HCT116 (cell line): ENCODE data around the gene PLEKHA6. TPM values are rescaled to one million over a fixed set of nuclear protein-coding genes. Genes with fewer than 3 reads are reported as not detected.

Experiments
- ATAC-seq: fragments of 200-7000 bp; cut with Tn5 transposase; 2 replicates; pipeline ENCODE4 v1.9.1; 2020; ENCODE audit warnings: mild to moderate bottlenecking, moderate library complexity
- BruUV-seq: library from RNA; stranded (reverse); fragments of 400-500 nt; replicated peaks from 2 replicates; lab custom pipeline; 2021; lab: Mats Ljungman, UMichigan
- CTCF ChIA-PET: fragments of 300-600 bp; sonication (Branson Sonifier 250); formaldehyde crosslinking; loops from one replicate; lab custom pipeline; 2021; ENCODE audit warnings: antibody characterized with exemption; lab: Charles Lee
- POLR2A ChIA-PET: fragments of 300-600, 350-600 bp; sonication (Branson Sonifier 250); formaldehyde crosslinking; loops from one replicate; lab custom pipeline; 2021; ENCODE audit warnings: antibody characterized with exemption; lab: Charles Lee
- RAD21 ChIA-PET, 2 experiments: fragments of 300-600 bp; sonication (Branson Sonifier 250); formaldehyde crosslinking; loops; one replicate each; lab custom pipeline; 2023; ENCODE audit warnings: low total read pairs in 2 of 2; ENCODE audit not compliant: uncharacterized antibody in 2 of 2, unreplicated experiment in 2 of 2, low non-redundant PET in 1 of 2; lab: Charles Lee
- DNase-seq: peaks from one replicate; pipeline ENCODE4 v3.0.0-alpha.2; 2010; ENCODE audit warnings: low read depth, low spot score
- H2AFZ ChIP-seq: fragments of 200-600 bp; shearing (Covaris generic), sonication (generic); 2 replicates; pipeline ENCODE4 v1.6.1; 2017; ENCODE audit warnings: low read depth, mixed run types, mixed read lengths, antibody characterized with exemption, low read length; ENCODE audit not compliant: poor library complexity, severe bottlenecking
- H3K27ac ChIP-seq: 2 replicates; pipeline ENCODE4 v1.5.1; 2012; ENCODE audit warnings: low read depth, low read length
- H3K27me3 ChIP-seq: fragments of 200-600 bp; sonication (generic); 2 replicates; pipeline ENCODE4 v1.6.1; 2016; ENCODE audit warnings: mixed run types, low read length, mixed read lengths; ENCODE audit not compliant: insufficient read depth
- H3K36me3 ChIP-seq, 2 experiments: fragments of 200-500 bp in 1 of 2; fragments of 200-600 bp in 1 of 2; sonication (Bioruptor generic) in 1 of 2; sonication (generic) in 1 of 2; 2 replicates each; pipeline versions ENCODE4 v1.5.1 to v1.6.1; 2014 to 2016; ENCODE audit warnings: low read length in 2 of 2, inconsistent platforms in 1 of 2, mixed read lengths in 1 of 2, mixed run types in 1 of 2; ENCODE audit not compliant: insufficient read depth in 2 of 2, control insufficient read depth in 1 of 2
- H3K4me1 ChIP-seq, 2 experiments: fragments of 200-600 bp in 1 of 2; sonication (generic) in 1 of 2; 2 replicates each; pipeline versions ENCODE4 v1.5.1 to v1.6.1; 2012 to 2017; ENCODE audit warnings: low read length in 2 of 2, inconsistent platforms in 1 of 2, mild to moderate bottlenecking in 1 of 2, mixed read lengths in 1 of 2, mixed run types in 1 of 2, moderate library complexity in 1 of 2; ENCODE audit not compliant: insufficient read depth in 2 of 2, control insufficient read depth in 1 of 2
- H3K4me2 ChIP-seq: fragments of 200-600 bp; sonication (generic); 2 replicates; pipeline ENCODE4 v1.6.1; 2017; ENCODE audit warnings: mixed run types, low read length, mixed read lengths
- H3K4me3 ChIP-seq, 2 experiments: fragments of 200-600 bp in 1 of 2; sonication (generic) in 1 of 2; replicated peaks in 1 of 2; 2 replicates each; pipeline ENCODE4 v1.5.1; 2011 to 2016; ENCODE audit warnings: low read length in 2 of 2, control low read depth in 1 of 2, low read depth in 1 of 2, mild to moderate bottlenecking in 1 of 2, mixed read lengths in 1 of 2, mixed run types in 1 of 2
- H3K79me2 ChIP-seq: fragments of 200-600 bp; sonication (generic); 2 replicates; pipeline ENCODE4 v1.6.1; 2017; ENCODE audit warnings: mild to moderate bottlenecking, mixed run types, low read length, moderate library complexity, mixed read lengths; ENCODE audit not compliant: insufficient read depth
- H3K9ac ChIP-seq: fragments of 200-600 bp; sonication (generic); 2 replicates; pipeline ENCODE4 v1.6.1; 2016; ENCODE audit warnings: low read length, mixed read lengths
- H3K9me2 ChIP-seq: fragments of 200-600 bp; sonication (generic), shearing (Covaris generic); 2 replicates; pipeline ENCODE4 v1.6.1; 2017; ENCODE audit warnings: mixed run types, mild to moderate bottlenecking, moderate library complexity; ENCODE audit not compliant: insufficient read depth
- H3K9me3 ChIP-seq, 2 experiments: fragments of 200-500 bp in 1 of 2; fragments of 200-600 bp in 1 of 2; sonication (Bioruptor generic) in 1 of 2; sonication (generic) in 1 of 2; 2 replicates each; pipeline ENCODE4 v1.6.1; 2014 to 2017; ENCODE audit warnings: low read length in 2 of 2, mixed read lengths in 2 of 2, inconsistent platforms in 1 of 2, low read depth in 1 of 2, mild to moderate bottlenecking in 1 of 2, mixed run types in 1 of 2, moderate library complexity in 1 of 2; ENCODE audit not compliant: control insufficient read depth in 1 of 2, insufficient read depth in 1 of 2
- H4K20me1 ChIP-seq: fragments of 200-600 bp; sonication (generic), shearing (Covaris generic); 2 replicates; pipeline ENCODE4 v1.6.1; 2017; ENCODE audit warnings: mixed run types, mild to moderate bottlenecking, moderate library complexity; ENCODE audit not compliant: insufficient read depth
- CBX3 ChIP-seq: IDR thresholded peaks from 2 replicates; pipeline ENCODE4 v1.6.1; 2012; ENCODE audit warnings: low read depth
- CEBPB ChIP-seq: IDR thresholded peaks from 2 replicates; pipeline ENCODE4 v1.6.1; 2012; ENCODE audit warnings: low read depth
- EGR1 ChIP-seq: IDR thresholded peaks from 2 replicates; pipeline ENCODE4 v1.6.1; 2012; ENCODE audit warnings: low read depth
- ELF1 ChIP-seq: IDR thresholded peaks from 2 replicates; pipeline ENCODE4 v1.6.1; 2012; ENCODE audit warnings: low read depth, borderline replicate concordance
- EZH2 ChIP-seq: fragments of 200-600 bp; sonication (generic); IDR thresholded peaks from 2 replicates; pipeline ENCODE4 v1.6.1; 2017; ENCODE audit warnings: antibody characterized with exemption, mixed run types
- POLR2A ChIP-seq: IDR thresholded peaks from 2 replicates; pipeline ENCODE4 v1.7.0; 2011; ENCODE audit warnings: borderline replicate concordance; ENCODE audit not compliant: insufficient read depth, insufficient read length; ENCODE audit errors: extremely low read depth
- RAD21 ChIP-seq: IDR thresholded peaks from 2 replicates; pipeline ENCODE4 v1.6.1; 2012; ENCODE audit warnings: low read depth, mild to moderate bottlenecking
- SP1 ChIP-seq: IDR thresholded peaks from 2 replicates; pipeline ENCODE4 v1.6.1; 2012; ENCODE audit warnings: low read depth
- SRF ChIP-seq: IDR thresholded peaks from 2 replicates; pipeline ENCODE4 v1.6.1; 2012; ENCODE audit warnings: low read depth
- TCF7L2 ChIP-seq: IDR thresholded peaks from 2 replicates; pipeline ENCODE4 v1.7.0; 2011; ENCODE audit warnings: borderline replicate concordance, inconsistent platforms; ENCODE audit not compliant: insufficient read depth, insufficient read length; ENCODE audit errors: extremely low read depth
- ZNF274 ChIP-seq: fragments of 200-500 bp; sonication (Bioruptor generic); IDR thresholded peaks from 2 replicates; pipeline ENCODE4 v1.6.1; 2014; ENCODE audit warnings: mild to moderate bottlenecking, low read depth, low read length, inconsistent platforms
- intact Hi-C: fragments of 100-400 bp; cut with micrococcal nuclease; formaldehyde crosslinking; loops from 2 replicates; pipeline ENCODE4 v1.10.0; 2022
- total RNA-seq: library from RNA; stranded (reverse); gene quantifications from one replicate; pipeline ENCODE4 v1.2.1, GENCODE V29; 2021; ENCODE audit not compliant: unreplicated experiment
- TF ChIP-seq, protein P1 (sequence below), 3 experiments: fragments of 200-600 bp in 1 of 3; sonication (generic) in 1 of 3; IDR thresholded peaks in 2 of 3; conservative IDR thresholded peaks in 1 of 3; 2 replicates each; pipeline ENCODE4 v1.5.1; 2012 to 2017; ENCODE audit warnings: low read depth in 2 of 3, low read length in 2 of 3, antibody characterized with exemption in 1 of 3, borderline replicate concordance in 1 of 3, control low read depth in 1 of 3, mild to moderate bottlenecking in 1 of 3, mixed read lengths in 1 of 3, mixed run types in 1 of 3, moderate library complexity in 1 of 3; ENCODE audit not compliant: insufficient read depth in 1 of 3
- TF ChIP-seq, protein P2 (sequence below): IDR thresholded peaks from 2 replicates; pipeline ENCODE4 v1.6.1; 2011; ENCODE audit warnings: mild to moderate bottlenecking, low read length, moderate library complexity; ENCODE audit not compliant: insufficient replicate concordance; ENCODE audit errors: extremely low read depth
- TF ChIP-seq, protein P3 (sequence below): IDR thresholded peaks from 2 replicates; pipeline ENCODE4 v1.6.1; 2012
- TF ChIP-seq, protein P4 (sequence below): IDR thresholded peaks from 2 replicates; pipeline ENCODE4 v1.6.1; 2012

PLEKHA6 gene
- total RNA-seq, 1 experiment from 2014 or later = 13.1 TPM

DNA sequence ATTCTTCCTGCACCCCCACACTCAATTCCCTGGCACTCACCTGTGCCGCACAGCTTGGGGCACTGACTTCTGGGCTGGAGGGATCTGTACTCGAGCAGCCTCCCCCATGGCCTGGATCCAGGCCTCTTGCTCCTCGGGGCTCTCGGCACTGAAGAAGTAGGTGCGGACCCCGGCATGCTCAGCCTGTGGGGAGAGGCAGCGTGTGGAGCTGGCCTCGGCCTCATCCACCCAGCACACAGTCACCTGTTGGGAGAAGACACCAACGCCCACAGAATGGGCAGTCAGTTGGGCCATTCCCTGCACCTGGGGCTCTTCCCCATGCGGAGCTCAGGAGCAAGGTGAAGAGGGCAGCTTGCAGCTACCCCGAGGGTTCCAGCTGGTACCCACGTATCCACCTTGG, 98.5 kb downstream of the PLEKHA6 start:
- Histone ChIP-seq H3K9ac (no peak overlapping the region), H3K79me2 (no peaks in the 10 kb centered on the region), H2AFZ (no peak overlapping the region), H3K36me3 (no peaks in the 10 kb centered on the region; a peak in 1 of 4 replicates), H3K4me3 (no peak overlapping the region), H4K20me1 (no peaks in the 10 kb centered on the region), H3K27me3 (no peaks in the 10 kb centered on the region), H3K9me2 (no peaks in the 10 kb centered on the region), H3K4me1 (no peaks in the 10 kb centered on the region), H3K4me2 (no peak overlapping the region), H3K27ac (no peak overlapping the region), H3K9me3 (no peaks in the 10 kb centered on the region)
- DNase-seq = no peak
- ChIA-PET CTCF (no interaction called here), RAD21 (no interaction called here), POLR2A (no interaction called here)
- TF ChIP-seq RAD21 (no peak), SRF (no peak)
- no peak for ATAC-seq
- BruUV-seq = no TSS peak
- intact Hi-C loops = no loop called here

DNA sequence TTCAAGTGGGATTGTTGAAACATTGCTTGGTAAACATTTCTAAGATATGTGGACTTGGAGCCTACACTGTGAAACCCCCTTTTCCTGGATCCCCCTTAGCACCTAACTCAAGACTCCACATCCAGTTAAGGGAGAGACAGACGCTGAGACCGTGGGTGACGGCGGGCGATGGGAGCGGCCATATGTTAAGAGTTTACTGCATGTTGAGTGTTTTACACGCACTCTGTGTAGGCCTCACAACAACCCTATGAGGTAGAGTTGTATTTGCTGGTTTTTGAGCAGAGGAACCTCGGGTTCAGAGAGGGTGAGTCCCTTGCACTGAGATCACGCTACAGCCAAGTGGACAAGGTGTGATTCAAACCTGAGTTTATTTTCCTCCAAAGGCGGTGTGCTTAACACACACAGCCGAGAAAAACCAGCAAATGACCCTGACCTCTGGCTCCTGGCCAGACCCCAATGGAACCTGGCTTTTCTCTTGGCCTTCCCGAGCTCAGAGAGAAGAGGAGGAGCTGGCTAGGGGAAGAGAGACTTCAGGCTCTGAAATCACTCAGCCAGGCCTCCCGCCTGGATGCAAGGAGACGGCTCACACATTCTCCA, 99.0 kb downstream of the PLEKHA6 start:
- Histone ChIP-seq H3K4me3 (no peak overlapping the region), H2AFZ (no peak overlapping the region), H4K20me1 (no peaks in the 10 kb centered on the region), H3K79me2 (no peaks in the 10 kb centered on the region), H3K27me3 (no peaks in the 10 kb centered on the region), H3K4me2 (no peak overlapping the region), H3K9me2 (no peaks in the 10 kb centered on the region), H3K27ac (no peak overlapping the region), H3K36me3 (no peaks in the 10 kb centered on the region; a peak in 1 of 4 replicates), H3K9me3 (no peaks in the 10 kb centered on the region), H3K4me1 (no peaks in the 10 kb centered on the region), H3K9ac (no peak overlapping the region)
- ChIA-PET POLR2A (no interaction called here), RAD21 (no interaction called here), CTCF (interaction anchor here (1.1 kb wide), 1 partner anchor 100 kb away, joined by 3 read pairs; no protein-coding TSS in a partner anchor)
- no peak for DNase-seq
- intact Hi-C loops = no loop called here
- BruUV-seq = no TSS peak
- no peak for ATAC-seq
- TF ChIP-seq EZH2 (no peak), TCF7L2 (no peak), EGR1 (no peak), ELF1 (no peak), CBX3 (no peak), ZNF274 (no peak), CEBPB (no peak), POLR2A (no peak), SP1 (no peak)
- TF ChIP-seq, protein P1, sequence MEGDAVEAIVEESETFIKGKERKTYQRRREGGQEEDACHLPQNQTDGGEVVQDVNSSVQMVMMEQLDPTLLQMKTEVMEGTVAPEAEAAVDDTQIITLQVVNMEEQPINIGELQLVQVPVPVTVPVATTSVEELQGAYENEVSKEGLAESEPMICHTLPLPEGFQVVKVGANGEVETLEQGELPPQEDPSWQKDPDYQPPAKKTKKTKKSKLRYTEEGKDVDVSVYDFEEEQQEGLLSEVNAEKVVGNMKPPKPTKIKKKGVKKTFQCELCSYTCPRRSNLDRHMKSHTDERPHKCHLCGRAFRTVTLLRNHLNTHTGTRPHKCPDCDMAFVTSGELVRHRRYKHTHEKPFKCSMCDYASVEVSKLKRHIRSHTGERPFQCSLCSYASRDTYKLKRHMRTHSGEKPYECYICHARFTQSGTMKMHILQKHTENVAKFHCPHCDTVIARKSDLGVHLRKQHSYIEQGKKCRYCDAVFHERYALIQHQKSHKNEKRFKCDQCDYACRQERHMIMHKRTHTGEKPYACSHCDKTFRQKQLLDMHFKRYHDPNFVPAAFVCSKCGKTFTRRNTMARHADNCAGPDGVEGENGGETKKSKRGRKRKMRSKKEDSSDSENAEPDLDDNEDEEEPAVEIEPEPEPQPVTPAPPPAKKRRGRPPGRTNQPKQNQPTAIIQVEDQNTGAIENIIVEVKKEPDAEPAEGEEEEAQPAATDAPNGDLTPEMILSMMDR (IDR thresholded peaks at IDR 0.05 in 2 of 3, conservative IDR thresholded peaks at IDR 0.05 in 1 of 3; ENCODE audit: borderline replicate concordance in 1 of 3, insufficient read depth in 1 of 3, low read depth in 2 of 3, low read length in 2 of 3) = no peak
- TF ChIP-seq, protein P2, sequence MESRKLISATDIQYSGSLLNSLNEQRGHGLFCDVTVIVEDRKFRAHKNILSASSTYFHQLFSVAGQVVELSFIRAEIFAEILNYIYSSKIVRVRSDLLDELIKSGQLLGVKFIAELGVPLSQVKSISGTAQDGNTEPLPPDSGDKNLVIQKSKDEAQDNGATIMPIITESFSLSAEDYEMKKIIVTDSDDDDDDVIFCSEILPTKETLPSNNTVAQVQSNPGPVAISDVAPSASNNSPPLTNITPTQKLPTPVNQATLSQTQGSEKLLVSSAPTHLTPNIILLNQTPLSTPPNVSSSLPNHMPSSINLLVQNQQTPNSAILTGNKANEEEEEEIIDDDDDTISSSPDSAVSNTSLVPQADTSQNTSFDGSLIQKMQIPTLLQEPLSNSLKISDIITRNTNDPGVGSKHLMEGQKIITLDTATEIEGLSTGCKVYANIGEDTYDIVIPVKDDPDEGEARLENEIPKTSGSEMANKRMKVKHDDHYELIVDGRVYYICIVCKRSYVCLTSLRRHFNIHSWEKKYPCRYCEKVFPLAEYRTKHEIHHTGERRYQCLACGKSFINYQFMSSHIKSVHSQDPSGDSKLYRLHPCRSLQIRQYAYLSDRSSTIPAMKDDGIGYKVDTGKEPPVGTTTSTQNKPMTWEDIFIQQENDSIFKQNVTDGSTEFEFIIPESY = no peak
- TF ChIP-seq, protein P3, sequence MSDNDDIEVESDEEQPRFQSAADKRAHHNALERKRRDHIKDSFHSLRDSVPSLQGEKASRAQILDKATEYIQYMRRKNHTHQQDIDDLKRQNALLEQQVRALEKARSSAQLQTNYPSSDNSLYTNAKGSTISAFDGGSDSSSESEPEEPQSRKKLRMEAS = no peak
- TF ChIP-seq, protein P4, sequence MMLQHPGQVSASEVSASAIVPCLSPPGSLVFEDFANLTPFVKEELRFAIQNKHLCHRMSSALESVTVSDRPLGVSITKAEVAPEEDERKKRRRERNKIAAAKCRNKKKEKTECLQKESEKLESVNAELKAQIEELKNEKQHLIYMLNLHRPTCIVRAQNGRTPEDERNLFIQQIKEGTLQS = no peak
